Urinary bladder (tissue), 4 donors: ENCODE data around the gene ZNF827. TPM values are rescaled to one million over a fixed set of nuclear protein-coding genes. Genes with fewer than 3 reads are reported as not detected.

ENCODE experiments used
- DNase-seq: peaks from one replicate; pipeline ENCODE4 v3.0.0-alpha.2; 2015; ENCODE audit errors: extremely low spot score
- H3K27ac ChIP-seq: one replicate; pipeline ENCODE4 v1.5.1; 2013; ENCODE audit warnings: low read depth, mild to moderate bottlenecking, moderate library complexity
- H3K36me3 ChIP-seq: one replicate; pipeline ENCODE4 v1.6.1; 2013; ENCODE audit warnings: mild to moderate bottlenecking, moderate library complexity; ENCODE audit not compliant: insufficient read depth
- H3K4me1 ChIP-seq: one replicate; pipeline ENCODE4 v1.6.1; 2013; ENCODE audit warnings: mild to moderate bottlenecking, moderate library complexity; ENCODE audit not compliant: insufficient read depth
- H3K4me3 ChIP-seq: one replicate; pipeline ENCODE4 v1.5.1; 2013; ENCODE audit warnings: low read depth, low read length
- WGBS: extraction: QIAGEN DNeasy Blood & Tissue Kit; methylation state at CpG from one replicate; pipeline ENCODE4 v1.1.7; 2013; 5-methylcytosine and 5-hydroxymethylcytosine counted together
- polyA plus RNA-seq: library from polyadenylated mRNA; stranded (reverse); fragments of 200-250 nt; gene quantifications from one replicate; pipeline ENCODE4 v1.2.3, GENCODE V29; 2013
- small RNA-seq: library from RNA; depleted of rRNA; stranded (forward); fragments of <200 nt; gene quantifications from one replicate; pipeline ENCODE3, GENCODE V24; 2014
- total RNA-seq: library from RNA; depleted of rRNA; stranded (reverse); fragments of >200 nt; gene quantifications from one replicate; pipeline ENCODE4 v1.2.3, GENCODE V29; 2014
- donor health status: healthy with polysubstance abuse.
- donor health status: healthy.

The ZNF827 gene
- total and polyA plus RNA-seq, 2 donors, result 13.0 to 20.2 TPM

- DNase-seq, result no peak
- Histone ChIP-seq H3K4me1 (no peaks in the 10 kb centered on the region), H3K4me3 (no peak overlapping the region), H3K27ac (no peak overlapping the region), H3K36me3 (no peaks in the 10 kb centered on the region)
- 51% methylated on average over 1 of the region's 1 CpG for WGBS
Observed at GRCh38 chr4:145716661-145717200, 221.9 kb downstream of the ZNF827 start.

- Histone ChIP-seq H3K4me1 (no peaks in the 10 kb centered on the region), H3K27ac (no peak overlapping the region), H3K4me3 (no peak overlapping the region), H3K36me3 (no peaks in the 10 kb centered on the region)
- 66% methylated on average over 3 of the region's 3 CpGs for WGBS
- no peak for DNase-seq
Observed at GRCh38 chr4:145716200-145716599, 222.4 kb downstream of the ZNF827 start.

GRCh38 chr4:145709843-145710242, 228.8 kb downstream of the ZNF827 start:
- DNase-seq, result no peak
- no peaks in the 10 kb centered on the region for H3K36me3 ChIP-seq
- WGBS, result 82% methylated on average over 3 of the region's 3 CpGs
- H3K4me1 ChIP-seq, result no peaks in the 10 kb centered on the region
- H3K4me3 ChIP-seq, result no peak overlapping the region
- H3K27ac ChIP-seq, result no peak overlapping the region

- no peak for DNase-seq
- Histone ChIP-seq H3K4me3 (no peak overlapping the region), H3K27ac (no peak overlapping the region), H3K36me3 (no peaks in the 10 kb centered on the region), H3K4me1 (no peaks in the 10 kb centered on the region)
- 80% methylated on average over 1 of the region's 1 CpG for WGBS
Observed at GRCh38 chr4:145709336-145709735, 229.3 kb downstream of the ZNF827 start.

Small RNAs within 50 kb of the gene (small RNA-seq; reads per million reads assigned to genes)
- not detected for gene RF00019

Other genes starting within 250 kb of the ZNF827 start
- 43.1 TPM for gene LSM6, start 236.9 kb upstream of the ZNF827 start, total RNA-seq
- 53.1 TPM for gene LSM6, start 236.9 kb upstream of the ZNF827 start, polyA plus RNA-seq